SU-DHL-6 (cell line): ENCODE results near the gene CITED4.

Source experiments
- EZH2phosphoT487 ChIP-seq: fragments of 200-600 bp; sonication (generic), shearing (Covaris generic); conservative IDR thresholded peaks from 2 replicates; pipeline ENCODE4 v1.6.1; 2018; ENCODE audit warnings: mild to moderate bottlenecking, antibody characterized with exemption, low read length, moderate library complexity, mixed read lengths
- TF ChIP-seq, protein P1 (sequence below): fragments of 200-600 bp; sonication (generic); IDR thresholded peaks from one replicate; pipeline ENCODE4 v1.5.1; 2017; ENCODE audit warnings: antibody characterized with exemption, mild to moderate bottlenecking, low read length, moderate library complexity; ENCODE audit not compliant: insufficient read depth, poor library complexity, severe bottlenecking

DNA sequence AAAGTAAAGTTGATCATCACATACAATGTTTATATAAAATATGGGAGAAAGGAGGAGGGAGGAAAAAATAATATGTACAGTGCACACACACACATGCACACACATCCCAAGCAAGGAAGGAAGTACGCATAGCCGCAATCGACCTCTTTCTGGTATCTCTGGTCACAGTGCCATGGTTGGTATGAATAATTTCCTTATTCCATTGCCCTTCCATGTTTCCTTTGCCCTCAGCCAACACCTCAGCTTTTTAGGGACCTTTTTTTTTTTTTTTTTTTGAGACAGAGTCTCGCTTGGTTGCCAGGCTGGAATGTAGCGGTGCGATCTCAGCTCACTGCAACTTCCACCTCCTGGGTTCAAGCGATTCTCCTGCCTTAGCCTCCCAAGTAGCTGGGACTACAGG, 20.6 kb downstream of the CITED4 start:
- no peak for TF ChIP-seq EZH2phosphoT487
- TF ChIP-seq, protein P1, sequence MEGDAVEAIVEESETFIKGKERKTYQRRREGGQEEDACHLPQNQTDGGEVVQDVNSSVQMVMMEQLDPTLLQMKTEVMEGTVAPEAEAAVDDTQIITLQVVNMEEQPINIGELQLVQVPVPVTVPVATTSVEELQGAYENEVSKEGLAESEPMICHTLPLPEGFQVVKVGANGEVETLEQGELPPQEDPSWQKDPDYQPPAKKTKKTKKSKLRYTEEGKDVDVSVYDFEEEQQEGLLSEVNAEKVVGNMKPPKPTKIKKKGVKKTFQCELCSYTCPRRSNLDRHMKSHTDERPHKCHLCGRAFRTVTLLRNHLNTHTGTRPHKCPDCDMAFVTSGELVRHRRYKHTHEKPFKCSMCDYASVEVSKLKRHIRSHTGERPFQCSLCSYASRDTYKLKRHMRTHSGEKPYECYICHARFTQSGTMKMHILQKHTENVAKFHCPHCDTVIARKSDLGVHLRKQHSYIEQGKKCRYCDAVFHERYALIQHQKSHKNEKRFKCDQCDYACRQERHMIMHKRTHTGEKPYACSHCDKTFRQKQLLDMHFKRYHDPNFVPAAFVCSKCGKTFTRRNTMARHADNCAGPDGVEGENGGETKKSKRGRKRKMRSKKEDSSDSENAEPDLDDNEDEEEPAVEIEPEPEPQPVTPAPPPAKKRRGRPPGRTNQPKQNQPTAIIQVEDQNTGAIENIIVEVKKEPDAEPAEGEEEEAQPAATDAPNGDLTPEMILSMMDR: no peak
